ENCODE data around the gene SCNM1. TPM values are rescaled to one million over a fixed set of nuclear protein-coding genes. Genes with fewer than 3 reads are reported as not detected.
A peak's percentile ranks its signal among the peaks of the same experiment; 100 is the strongest.

Gene SCNM1
- total RNA-seq, 2 experiments from 2014 or later, result 60.5 to 64.2 TPM

- intact Hi-C loops (cut with micrococcal nuclease), result no loop called here
Observed at GRCh38 chr1:151147665-151148064, 18.3 kb upstream of the SCNM1 start.

GRCh38 chr1:151156515-151156819 lies 9.5 kb upstream of the SCNM1 start, which contains the start of gene TNFAIP8L2:
Gene TNFAIP8L2 (plus strand): TSS chr1:151156649. CDS start chr1:151158698, 2,049 bp downstream.
- H3K4me1 Mint-ChIP-seq (ENCODE audit: low read depth), result peaks cover 40% of the 10 kb centered on the region
- peaks cover 29% of the 10 kb centered on the region for H3K36me3 Mint-ChIP-seq (ENCODE audit: low read depth)
- H3K27ac Mint-ChIP-seq, result peak within 1 kb of the TSS; percentile 98
- intact Hi-C loops (cut with micrococcal nuclease), result loop anchor here (1.0 to 5.0 kb wide), 11 partner anchors 9 to 596 kb away; partner anchors contain the start of genes LYSMD1 and SEMA6C
- no peaks in the 10 kb centered on the region for H3K27me3 Mint-ChIP-seq (ENCODE audit: low read depth)
- no peaks in the 10 kb centered on the region for H3K9me3 Mint-ChIP-seq
- peak; percentile 93 for DNase-seq
- peak within 1 kb of the TSS; percentile 97 for H3K4me3 Mint-ChIP-seq
- CTCF ChIA-PET, result interaction anchor here (0.6 to 10.0 kb wide), 18 partner anchors 11 to 536 kb away, joined by 3 to 255 read pairs (median 4); partner anchors contain the start of genes C1orf56 and VPS72

More at GRCh38 chr1:151147665-151148064, 18.3 kb upstream of the SCNM1 start:
- CTCF ChIA-PET, result interaction anchor here (1.4 to 1.6 kb wide), 3 partner anchors 8 to 48 kb away, joined by 3 to 8 read pairs (median 6); no protein-coding TSS in a partner anchor
- no peak for DNase-seq
- Mint-ChIP-seq H3K27me3 (ENCODE audit: low read depth) (no peaks in the 10 kb centered on the region), H3K9me3 (no peaks in the 10 kb centered on the region), H3K4me1 (ENCODE audit: low read depth) (peaks cover 6% of the 10 kb centered on the region), H3K4me3 (peak overlapping the region; percentile 88), H3K27ac (no peak overlapping the region), H3K36me3 (ENCODE audit: low read depth) (no peaks in the 10 kb centered on the region)

- H3K4me1 Mint-ChIP-seq (ENCODE audit: low read depth), result peaks cover 46% of the 10 kb centered on the region
- no peaks in the 10 kb centered on the region for H3K9me3 Mint-ChIP-seq
- intact Hi-C loops (cut with micrococcal nuclease), result loop anchor here (2.0 to 5.0 kb wide), 2 partner anchors 545 to 596 kb away; no protein-coding TSS in a partner anchor
- CTCF ChIA-PET, result interaction anchor here (0.6 to 10.0 kb wide), 19 partner anchors 10 to 183 kb away, joined by 3 to 255 read pairs (median 4); partner anchors contain the start of genes C1orf56 and VPS72
- peak; percentile 86 for DNase-seq
- peaks cover 29% of the 10 kb centered on the region for H3K36me3 Mint-ChIP-seq (ENCODE audit: low read depth)
- H3K4me3 Mint-ChIP-seq, result peak overlapping the region; percentile 97
- no peaks in the 10 kb centered on the region for H3K27me3 Mint-ChIP-seq (ENCODE audit: low read depth)
- peak overlapping the region; percentile 98 for H3K27ac Mint-ChIP-seq
Observed at GRCh38 chr1:151157067-151157531, 8.8 kb upstream of the SCNM1 start.

GRCh38 chr1:151158326-151158725 lies 7.6 kb upstream of the SCNM1 start:
- DNase-seq, result peak; percentile 76
- intact Hi-C loops (cut with micrococcal nuclease), result loop anchor here (2.0 to 5.0 kb wide), 2 partner anchors 182 to 546 kb away; no protein-coding TSS in a partner anchor
- H3K36me3 Mint-ChIP-seq (ENCODE audit: low read depth), result peaks cover 29% of the 10 kb centered on the region

GRCh38 chr1:151158751-151159251 lies 7.1 kb upstream of the SCNM1 start:
- Mint-ChIP-seq H3K9me3 (no peaks in the 10 kb centered on the region), H3K27me3 (ENCODE audit: low read depth) (no peaks in the 10 kb centered on the region), H3K4me1 (ENCODE audit: low read depth) (peaks cover 53% of the 10 kb centered on the region), H3K4me3 (peak overlapping the region; percentile 97), H3K36me3 (ENCODE audit: low read depth) (peaks cover 29% of the 10 kb centered on the region), H3K27ac (peak overlapping the region; percentile 98)
- DNase-seq, result peak; percentile 47
- intact Hi-C loops (cut with micrococcal nuclease), result loop anchor here (2.0 to 5.0 kb wide), 2 partner anchors 182 to 546 kb away; no protein-coding TSS in a partner anchor
- CTCF ChIA-PET, result interaction anchor here (0.6 to 10.0 kb wide), 5 partner anchors 38 to 163 kb away, joined by 3 to 255 read pairs (median 4); no protein-coding TSS in a partner anchor

More at GRCh38 chr1:151158326-151158725, 7.6 kb upstream of the SCNM1 start:
- CTCF ChIA-PET, result interaction anchor here (0.7 to 10.0 kb wide), 6 partner anchors 13 to 162 kb away, joined by 3 to 255 read pairs (median 7); no protein-coding TSS in a partner anchor
- H3K27me3 Mint-ChIP-seq (ENCODE audit: low read depth), result no peaks in the 10 kb centered on the region
- H3K4me3 Mint-ChIP-seq, result peak overlapping the region; percentile 97
- peaks cover 53% of the 10 kb centered on the region for H3K4me1 Mint-ChIP-seq (ENCODE audit: low read depth)
- H3K9me3 Mint-ChIP-seq, result no peaks in the 10 kb centered on the region
- H3K27ac Mint-ChIP-seq, result peak overlapping the region; percentile 98

- Mint-ChIP-seq H3K27me3 (ENCODE audit: low read depth) (no peaks in the 10 kb centered on the region), H3K36me3 (ENCODE audit: low read depth) (peaks cover 29% of the 10 kb centered on the region), H3K4me1 (ENCODE audit: low read depth) (peaks cover 57% of the 10 kb centered on the region), H3K4me3 (no peak overlapping the region), H3K27ac (peak overlapping the region; percentile 98), H3K9me3 (no peaks in the 10 kb centered on the region)
- DNase-seq, result no peak
- intact Hi-C loops (cut with micrococcal nuclease), result loop anchor here (2.0 to 5.0 kb wide), 2 partner anchors 183 to 547 kb away; no protein-coding TSS in a partner anchor
- CTCF ChIA-PET, result interaction anchor here (0.6 to 10.0 kb wide), 5 partner anchors 39 to 163 kb away, joined by 3 to 255 read pairs (median 4); no protein-coding TSS in a partner anchor
Observed at GRCh38 chr1:151159373-151159772, 6.6 kb upstream of the SCNM1 start.

GRCh38 chr1:151164732-151165280 lies 1.1 kb upstream of the SCNM1 start:
- intact Hi-C loops (cut with micrococcal nuclease), result loop anchor here (1.0 kb wide), 2 partner anchors 9 to 117 kb away; partner anchors contain the start of genes TNFAIP8L2 and ZNF687
- peaks cover 32% of the 10 kb centered on the region for H3K36me3 Mint-ChIP-seq (ENCODE audit: low read depth)

GRCh38 chr1:151165281-151165737 lies 635 bp upstream of the SCNM1 start:
- peak overlapping the region; percentile 92 for H3K4me3 Mint-ChIP-seq
- DNase-seq, result peak; percentile 33
- peak overlapping the region; percentile 90 for H3K27ac Mint-ChIP-seq
- CTCF ChIA-PET, result no interaction called here
- H3K27me3 Mint-ChIP-seq (ENCODE audit: low read depth), result no peaks in the 10 kb centered on the region
- intact Hi-C loops (cut with micrococcal nuclease), result loop anchor here (1.0 kb wide), 2 partner anchors 9 to 117 kb away; partner anchors contain the start of genes TNFAIP8L2 and ZNF687
- peaks cover 56% of the 10 kb centered on the region for H3K4me1 Mint-ChIP-seq (ENCODE audit: low read depth)
- peaks cover 29% of the 10 kb centered on the region for H3K36me3 Mint-ChIP-seq (ENCODE audit: low read depth)
- H3K9me3 Mint-ChIP-seq, result no peaks in the 10 kb centered on the region

More at GRCh38 chr1:151164732-151165280, 1.1 kb upstream of the SCNM1 start:
- DNase-seq, result no peak
- CTCF ChIA-PET, result no interaction called here
- Mint-ChIP-seq H3K27me3 (ENCODE audit: low read depth) (no peaks in the 10 kb centered on the region), H3K27ac (peak overlapping the region; percentile 90), H3K4me1 (ENCODE audit: low read depth) (peaks cover 57% of the 10 kb centered on the region), H3K4me3 (peak overlapping the region; percentile 92), H3K9me3 (no peaks in the 10 kb centered on the region)

- Mint-ChIP-seq H3K9me3 (no peaks in the 10 kb centered on the region), H3K27me3 (ENCODE audit: low read depth) (no peaks in the 10 kb centered on the region), H3K27ac (peak overlapping the region; percentile 90), H3K4me1 (ENCODE audit: low read depth) (peaks cover 48% of the 10 kb centered on the region), H3K36me3 (ENCODE audit: low read depth) (peaks cover 24% of the 10 kb centered on the region), H3K4me3 (peak overlapping the region; percentile 92)
- peak; percentile 16 for DNase-seq
- CTCF ChIA-PET, result interaction anchor here (0.6 to 1.9 kb wide), 4 partner anchors 9 to 67 kb away, joined by 4 to 7 read pairs (median 4); partner anchors contain the start of genes TMOD4 and TNFAIP8L2
- intact Hi-C loops (cut with micrococcal nuclease), result loop anchor here (1.0 kb wide), 2 partner anchors 24 to 32 kb away; partner anchors contain the start of genes PIP5K1A and VPS72
Observed at GRCh38 chr1:151166505-151166956, 587 bp downstream of the SCNM1 start.

- H3K4me3 Mint-ChIP-seq, result peak overlapping the region; percentile 92
- H3K36me3 Mint-ChIP-seq (ENCODE audit: low read depth), result peaks cover 24% of the 10 kb centered on the region
- no peaks in the 10 kb centered on the region for H3K9me3 Mint-ChIP-seq
- CTCF ChIA-PET, result interaction anchor here (1.2 to 1.9 kb wide), 3 partner anchors 9 to 67 kb away, joined by 4 to 7 read pairs (median 4); partner anchors contain the start of genes TMOD4 and TNFAIP8L2
- no peaks in the 10 kb centered on the region for H3K27me3 Mint-ChIP-seq (ENCODE audit: low read depth)
- intact Hi-C loops (cut with micrococcal nuclease), result no loop called here
- peak overlapping the region; percentile 53 for H3K27ac Mint-ChIP-seq
- H3K4me1 Mint-ChIP-seq (ENCODE audit: low read depth), result peaks cover 42% of the 10 kb centered on the region
- no peak for DNase-seq
Observed at GRCh38 chr1:151167116-151167515, 1.2 kb downstream of the SCNM1 start.

- Mint-ChIP-seq H3K9me3 (no peaks in the 10 kb centered on the region), H3K27me3 (ENCODE audit: low read depth) (no peaks in the 10 kb centered on the region), H3K27ac (no peak overlapping the region), H3K4me1 (ENCODE audit: low read depth) (peaks cover 16% of the 10 kb centered on the region), H3K4me3 (no peak overlapping the region), H3K36me3 (ENCODE audit: low read depth) (peaks cover 24% of the 10 kb centered on the region)
- intact Hi-C loops (cut with micrococcal nuclease), result no loop called here
- no peak for DNase-seq
- CTCF ChIA-PET, result interaction anchor here (0.5 to 2.1 kb wide), 3 partner anchors 13 to 248 kb away, joined by 3 to 5 read pairs (median 4); no protein-coding TSS in a partner anchor
Observed at GRCh38 chr1:151171190-151171589, 5.2 kb downstream of the SCNM1 start.

Measured in activated naive CD4-positive, alpha-beta T cell treated with anti-CD3 and anti-CD28 coated beads for 36 hours (primary cell).